Dendritic cell treated with granulocyte-macrophage colony-stimulating factor and Interleukin-4, amounts not matched to agents 40 ng/mL and 50 ng/mL, for 4 days (primary cell): ENCODE measurements around the gene GDF11.

ENCODE experiments used
- H3K27ac Mint-ChIP-seq: one replicate; pipeline ENCODE4 v1.8.0; 2022; ENCODE audit warnings: mild to moderate bottlenecking, mixed read lengths
- H3K27me3 Mint-ChIP-seq: one replicate; pipeline ENCODE4 v1.8.0; 2022; ENCODE audit warnings: mild to moderate bottlenecking, mixed read lengths
- H3K36me3 Mint-ChIP-seq: one replicate; pipeline ENCODE4 v1.8.0; 2022; ENCODE audit warnings: low read depth, mixed read lengths
- H3K4me1 Mint-ChIP-seq: one replicate; pipeline ENCODE4 v1.8.0; 2022; ENCODE audit warnings: low read depth, mixed read lengths
- H3K4me3 Mint-ChIP-seq: one replicate; pipeline ENCODE4 v1.8.0; 2022; ENCODE audit warnings: mild to moderate bottlenecking, moderate library complexity, mixed read lengths
- H3K9me3 Mint-ChIP-seq: one replicate; pipeline ENCODE4 v1.8.0; 2022; ENCODE audit warnings: mixed read lengths
- intact Hi-C: fragments of 100-400 bp; cut with micrococcal nuclease; formaldehyde crosslinking; loops from one replicate; pipeline ENCODE4 v1.15.0; 2022

Gene GDF11

GRCh38 chr12:55736076-55736475 is 6.8 kb upstream of the GDF11 start:
- intact Hi-C loops: loop anchor here (5.0 kb wide), 3 partner anchors 291 to 381 kb away; partner anchors contain the start of genes RPL41, RPS26 and ZC3H10
- Mint-ChIP-seq H3K4me1 (peaks cover 38% of the 10 kb centered on the region), H3K27ac (peak overlapping the region; percentile 9), H3K9me3 (no peaks in the 10 kb centered on the region), H3K4me3 (no peak overlapping the region), H3K36me3 (peaks cover 11% of the 10 kb centered on the region), H3K27me3 (peaks cover 5% of the 10 kb centered on the region)

GRCh38 chr12:55736780-55737580 is 5.9 kb upstream of the GDF11 start:
- Mint-ChIP-seq H3K4me1 (peaks cover 37% of the 10 kb centered on the region), H3K36me3 (peaks cover 9% of the 10 kb centered on the region), H3K27ac (peak overlapping the region; percentile 90), H3K27me3 (peaks cover 12% of the 10 kb centered on the region), H3K4me3 (no peak overlapping the region), H3K9me3 (no peaks in the 10 kb centered on the region)
- intact Hi-C loops: loop anchor here (1.0 to 5.0 kb wide), 6 partner anchors 8 to 380 kb away; partner anchors contain the start of genes CD63, RPL41, RPS26 and ZC3H10

GRCh38 chr12:55737581-55738122 is 5.3 kb upstream of the GDF11 start:
- peaks cover 17% of the 10 kb centered on the region for H3K27me3 Mint-ChIP-seq
- intact Hi-C loops: loop anchor here (1.0 to 5.0 kb wide), 7 partner anchors 8 to 380 kb away; partner anchors contain the start of genes CD63, RPL41, RPS26 and ZC3H10

GRCh38 chr12:55738123-55739024 is 4.5 kb upstream of the GDF11 start:
- peak overlapping the region; percentile 73 for H3K4me3 Mint-ChIP-seq
- intact Hi-C loops: loop anchor here (2.0 to 5.0 kb wide), 4 partner anchors 200 to 379 kb away; partner anchors contain the start of genes RPL41, RPS26 and ZC3H10
- no peaks in the 10 kb centered on the region for H3K9me3 Mint-ChIP-seq
- H3K4me1 Mint-ChIP-seq: peaks cover 35% of the 10 kb centered on the region
- H3K27me3 Mint-ChIP-seq: peaks cover 20% of the 10 kb centered on the region
- no peaks in the 10 kb centered on the region for H3K36me3 Mint-ChIP-seq
- peak overlapping the region; percentile 90 for H3K27ac Mint-ChIP-seq

More at GRCh38 chr12:55737581-55738122, 5.3 kb upstream of the GDF11 start:
- Mint-ChIP-seq H3K4me1 (peaks cover 37% of the 10 kb centered on the region), H3K4me3 (peak overlapping the region; percentile 73), H3K27ac (peak overlapping the region; percentile 90), H3K36me3 (peaks cover 2% of the 10 kb centered on the region), H3K9me3 (no peaks in the 10 kb centered on the region)

GRCh38 chr12:55739025-55739378 is 3.9 kb upstream of the GDF11 start:
- H3K27ac Mint-ChIP-seq: peak overlapping the region; percentile 90
- H3K36me3 Mint-ChIP-seq: no peaks in the 10 kb centered on the region

GRCh38 chr12:55741931-55742680 is 816 bp upstream of the GDF11 start:
- Mint-ChIP-seq H3K36me3 (no peaks in the 10 kb centered on the region), H3K9me3 (no peaks in the 10 kb centered on the region), H3K4me3 (peak overlapping the region; percentile 62), H3K4me1 (peaks cover 43% of the 10 kb centered on the region), H3K27ac (peak overlapping the region; percentile 48), H3K27me3 (peaks cover 47% of the 10 kb centered on the region)
- intact Hi-C loops: loop anchor here (10.0 kb wide), 1 partner anchor 53 kb away; no protein-coding TSS in a partner anchor

More at GRCh38 chr12:55739025-55739378, 3.9 kb upstream of the GDF11 start:
- H3K4me1 Mint-ChIP-seq: peaks cover 41% of the 10 kb centered on the region
- H3K4me3 Mint-ChIP-seq: no peak overlapping the region
- intact Hi-C loops: loop anchor here (2.0 to 5.0 kb wide), 4 partner anchors 200 to 378 kb away; partner anchors contain the start of genes RPL41, RPS26 and ZC3H10
- peaks cover 26% of the 10 kb centered on the region for H3K27me3 Mint-ChIP-seq
- no peaks in the 10 kb centered on the region for H3K9me3 Mint-ChIP-seq

- H3K9me3 Mint-ChIP-seq: no peaks in the 10 kb centered on the region
- H3K27me3 Mint-ChIP-seq: peaks cover 47% of the 10 kb centered on the region
- peaks cover 2% of the 10 kb centered on the region for H3K36me3 Mint-ChIP-seq
- peak overlapping the region; percentile 77 for H3K4me3 Mint-ChIP-seq
- peaks cover 39% of the 10 kb centered on the region for H3K4me1 Mint-ChIP-seq
- intact Hi-C loops: loop anchor here (10.0 kb wide), 1 partner anchor 51 kb away; no protein-coding TSS in a partner anchor
- peak overlapping the region; percentile 33 for H3K27ac Mint-ChIP-seq
Measured at GRCh38 chr12:55743406-55744339, 751 bp downstream of the GDF11 start.

GRCh38 chr12:55744340-55745030 is 1.6 kb downstream of the GDF11 start:
- Mint-ChIP-seq H3K4me3 (peak overlapping the region; percentile 77), H3K27ac (no peak overlapping the region), H3K36me3 (peaks cover 9% of the 10 kb centered on the region), H3K27me3 (peaks cover 47% of the 10 kb centered on the region), H3K9me3 (no peaks in the 10 kb centered on the region), H3K4me1 (peaks cover 33% of the 10 kb centered on the region)
- intact Hi-C loops: loop anchor here (10.0 kb wide), 1 partner anchor 50 kb away; no protein-coding TSS in a partner anchor

- H3K9me3 Mint-ChIP-seq: no peaks in the 10 kb centered on the region
- peaks cover 33% of the 10 kb centered on the region for H3K4me1 Mint-ChIP-seq
Measured at GRCh38 chr12:55745361-55746173, 2.6 kb downstream of the GDF11 start.

GRCh38 chr12:55746174-55746912 is 3.4 kb downstream of the GDF11 start:
- H3K9me3 Mint-ChIP-seq: no peaks in the 10 kb centered on the region
- H3K36me3 Mint-ChIP-seq: peaks cover 17% of the 10 kb centered on the region
- intact Hi-C loops: loop anchor here (10.0 kb wide), 1 partner anchor 48 kb away; no protein-coding TSS in a partner anchor
- H3K27me3 Mint-ChIP-seq: peaks cover 43% of the 10 kb centered on the region
- no peak overlapping the region for H3K4me3 Mint-ChIP-seq
- peaks cover 33% of the 10 kb centered on the region for H3K4me1 Mint-ChIP-seq
- no peak overlapping the region for H3K27ac Mint-ChIP-seq

More at GRCh38 chr12:55745361-55746173, 2.6 kb downstream of the GDF11 start:
- H3K27me3 Mint-ChIP-seq: peaks cover 45% of the 10 kb centered on the region
- peaks cover 9% of the 10 kb centered on the region for H3K36me3 Mint-ChIP-seq
- H3K27ac Mint-ChIP-seq: no peak overlapping the region
- intact Hi-C loops: loop anchor here (10.0 kb wide), 1 partner anchor 49 kb away; no protein-coding TSS in a partner anchor
- H3K4me3 Mint-ChIP-seq: no peak overlapping the region
